GM18511 (cell line): ENCODE measurements around the gene CACNB2.

ENCODE experiments used
- ATAC-seq: cut with Tn5 transposase; IDR thresholded peaks from one replicate; pipeline ENCODE4 v1.9.1; 2021; ENCODE audit warnings: mild to moderate bottlenecking, moderate library complexity; ENCODE audit not compliant: unreplicated experiment

Gene CACNB2

DNA sequence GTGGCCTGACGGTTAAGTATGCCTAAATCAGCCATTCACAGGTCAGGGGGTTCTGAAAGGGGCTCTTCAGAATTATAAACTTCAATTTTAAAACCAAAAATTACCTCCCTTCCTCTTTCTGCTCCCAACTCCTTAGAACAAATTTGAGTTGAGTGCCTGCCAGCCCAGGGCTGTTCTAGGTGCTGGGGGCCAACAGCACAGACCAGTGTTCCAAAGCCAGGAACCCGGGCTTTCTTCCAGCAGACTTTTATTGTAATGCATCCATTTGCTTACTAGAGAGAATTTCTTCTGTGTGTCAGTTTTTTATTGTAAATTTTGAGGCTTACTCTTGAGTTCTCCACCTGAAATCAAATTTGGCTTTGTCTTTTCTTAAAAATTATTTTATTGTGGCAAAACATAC is 238.5 kb downstream of the CACNB2 start:
- no peak for ATAC-seq

DNA sequence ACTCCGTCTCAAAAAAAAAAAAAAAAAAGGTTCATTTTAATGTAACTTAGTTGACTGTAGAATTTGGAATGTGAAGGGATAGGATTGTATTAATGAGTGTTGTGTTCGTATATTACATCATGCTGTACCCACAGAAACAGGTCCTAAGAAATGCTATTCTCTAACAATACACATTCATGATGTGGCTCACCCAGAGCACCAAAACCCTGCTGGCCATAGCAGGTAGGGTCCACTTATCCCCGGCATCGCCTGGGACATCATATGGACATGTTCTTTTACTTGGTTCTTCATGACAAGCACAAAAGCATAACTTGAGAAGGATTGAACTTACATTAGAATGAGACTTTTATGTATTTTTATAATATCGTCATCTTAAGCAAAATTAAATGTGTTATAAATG is 241.5 kb downstream of the CACNB2 start:
- ATAC-seq: no peak

DNA sequence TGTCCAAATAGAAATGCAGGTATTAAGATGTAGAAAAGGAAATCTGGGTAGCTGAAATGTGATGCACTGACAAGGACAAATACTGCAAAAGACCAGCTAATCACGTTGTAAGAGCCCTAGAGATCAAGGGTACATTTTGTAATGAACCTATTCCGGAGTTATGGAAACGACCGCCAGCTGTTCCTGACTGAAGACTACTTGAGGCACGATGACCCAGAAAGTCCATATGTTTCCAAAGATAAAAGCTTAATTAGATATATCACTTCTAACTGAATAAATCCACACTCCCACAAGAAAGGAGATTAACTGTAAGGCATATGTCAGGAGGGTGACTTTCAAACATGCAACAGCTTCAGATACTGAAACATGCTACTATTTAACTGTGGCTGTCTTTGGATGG is 257.7 kb downstream of the CACNB2 start:
- ATAC-seq: no peak

DNA sequence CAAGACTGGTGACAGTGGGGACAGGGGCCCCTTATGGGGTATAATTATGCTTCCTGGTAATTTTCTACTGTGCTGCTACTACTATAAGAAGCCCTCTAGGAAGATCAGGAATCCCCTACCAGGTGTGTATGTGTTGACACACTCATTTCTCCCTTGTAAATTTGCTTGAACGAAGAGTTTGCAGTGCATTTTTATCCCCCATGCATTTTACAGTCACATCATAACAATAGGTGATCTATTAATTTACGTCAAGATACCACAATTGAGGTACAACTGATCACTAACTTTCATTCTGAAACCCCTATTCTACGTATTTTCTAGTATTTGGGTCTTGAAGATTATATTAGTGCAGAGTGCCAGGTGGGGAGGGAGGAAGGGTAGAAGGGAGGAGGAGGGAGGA is 258.9 kb downstream of the CACNB2 start:
- peak; percentile 67 for ATAC-seq

DNA sequence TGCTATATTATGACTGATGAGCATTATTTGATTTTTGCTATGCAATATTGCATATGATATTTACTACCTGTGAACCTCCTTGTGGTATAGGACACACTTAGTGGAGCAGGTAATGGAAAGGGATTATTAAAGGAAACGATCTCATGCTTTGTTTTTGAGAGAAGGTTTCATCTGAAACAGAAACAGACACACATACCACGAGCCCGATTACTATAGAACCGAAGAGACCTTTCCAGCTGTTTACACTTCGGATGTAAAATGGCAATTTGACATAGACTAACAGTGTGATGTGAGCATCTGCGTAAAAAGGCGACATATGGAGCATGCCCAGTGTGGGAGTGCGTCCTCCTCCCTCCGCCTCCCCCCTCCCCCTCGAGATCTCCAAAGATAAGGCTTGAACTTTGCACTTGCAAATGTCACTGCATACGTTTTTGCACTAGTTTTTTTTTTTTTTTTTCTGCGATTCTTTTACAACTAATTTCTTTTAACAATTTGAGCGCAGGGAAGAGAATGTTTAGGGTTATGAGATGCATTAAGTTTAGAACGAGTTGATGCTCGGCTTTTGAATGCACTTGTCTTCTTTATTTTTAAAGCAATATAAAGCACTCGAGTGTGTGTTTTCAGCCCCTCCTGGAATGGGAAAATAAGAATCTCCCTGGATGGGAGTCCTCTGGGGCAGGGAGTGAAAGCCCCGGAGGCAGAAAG is 260.1 kb downstream of the CACNB2 start:
- ATAC-seq: peak; percentile 63

DNA sequence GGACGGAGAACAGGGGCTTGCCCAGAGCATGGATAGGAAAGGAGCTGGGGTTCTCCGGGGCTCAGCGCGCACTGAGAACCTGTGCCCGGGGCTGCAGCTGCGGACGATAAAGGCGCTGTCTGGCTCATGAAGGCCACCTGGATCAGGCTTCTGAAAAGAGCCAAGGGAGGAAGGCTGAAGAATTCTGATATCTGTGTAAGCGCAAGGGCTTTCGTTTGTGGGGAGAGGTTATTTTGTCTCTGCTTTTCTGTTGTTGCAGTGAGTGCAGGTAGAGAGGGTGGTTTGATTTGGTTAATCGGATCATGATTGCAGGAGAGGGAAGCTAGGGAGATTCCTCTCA is 260.7 kb downstream of the CACNB2 start:
- no peak for ATAC-seq

DNA sequence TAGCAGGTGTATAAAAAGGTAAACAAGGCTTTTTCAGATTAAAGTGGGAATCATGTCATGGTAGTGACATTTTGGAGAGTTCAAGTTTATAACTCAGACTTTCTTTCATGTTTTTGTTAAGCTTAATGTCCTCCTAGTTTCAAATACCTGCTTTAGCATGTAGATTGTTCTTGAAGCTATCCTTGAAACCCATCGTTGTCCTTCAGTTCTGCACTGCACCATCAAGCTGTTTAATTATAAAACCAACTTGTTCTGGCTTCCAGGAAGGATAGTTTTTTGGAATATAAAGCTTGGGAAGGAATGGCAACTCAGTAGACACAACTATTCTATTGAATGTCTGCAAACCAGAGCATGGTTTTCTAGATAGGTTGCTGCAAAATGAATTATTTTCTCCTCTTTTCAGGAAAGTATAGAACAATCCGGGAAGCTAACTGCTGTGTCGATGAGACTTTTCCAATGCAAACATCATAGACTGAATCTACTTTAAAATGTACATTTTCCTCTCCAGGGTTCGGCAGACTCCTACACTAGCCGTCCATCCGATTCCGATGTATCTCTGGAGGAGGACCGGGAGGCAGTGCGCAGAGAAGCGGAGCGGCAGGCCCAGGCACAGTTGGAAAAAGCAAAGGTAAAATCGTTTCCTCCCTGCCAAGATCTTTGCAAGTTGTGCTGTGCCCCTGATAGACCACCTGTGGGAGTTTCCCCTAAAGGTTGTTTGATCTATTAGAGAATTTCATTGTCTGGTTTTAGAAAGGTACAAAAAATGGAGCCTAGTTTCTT is 261.4 kb downstream of the CACNB2 start:
- no peak for ATAC-seq

DNA sequence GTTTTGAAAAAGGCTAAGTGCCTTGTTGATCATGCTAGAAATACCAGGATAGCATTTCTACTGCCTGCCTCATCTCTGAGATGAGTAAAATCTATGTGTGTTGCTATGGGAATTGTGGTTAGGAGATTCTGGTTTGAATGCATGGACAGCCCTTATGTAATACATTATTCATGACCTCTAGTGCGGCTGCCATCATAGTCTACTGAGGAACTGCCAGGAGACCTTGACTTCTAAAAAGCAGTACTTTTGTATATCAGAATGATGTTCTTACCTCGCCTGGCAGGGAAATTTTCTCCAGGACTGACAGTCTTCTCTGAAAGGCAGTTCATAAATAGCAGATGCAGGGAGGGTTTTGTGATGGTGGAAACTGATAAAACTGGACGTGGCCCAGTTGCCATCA is 262.6 kb downstream of the CACNB2 start:
- ATAC-seq: no peak

DNA sequence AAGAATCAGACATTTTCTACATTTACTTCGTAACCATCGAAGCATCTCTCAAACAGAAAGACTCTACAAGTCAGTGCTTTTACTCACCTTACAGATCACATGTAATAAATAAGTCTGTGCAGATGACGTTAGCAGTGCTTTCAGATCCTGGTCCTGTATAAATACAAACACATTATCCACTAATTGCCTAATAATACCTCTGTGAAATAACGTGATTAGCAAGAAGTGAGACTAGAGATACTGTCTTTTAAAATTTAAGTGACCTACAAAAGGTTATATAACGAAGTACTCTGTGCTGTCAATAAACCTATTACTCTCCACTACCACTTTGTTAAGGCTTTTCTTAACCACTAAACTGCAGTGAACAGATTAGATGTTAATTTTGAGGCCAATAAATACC is 264.3 kb downstream of the CACNB2 start:
- no peak for ATAC-seq

DNA sequence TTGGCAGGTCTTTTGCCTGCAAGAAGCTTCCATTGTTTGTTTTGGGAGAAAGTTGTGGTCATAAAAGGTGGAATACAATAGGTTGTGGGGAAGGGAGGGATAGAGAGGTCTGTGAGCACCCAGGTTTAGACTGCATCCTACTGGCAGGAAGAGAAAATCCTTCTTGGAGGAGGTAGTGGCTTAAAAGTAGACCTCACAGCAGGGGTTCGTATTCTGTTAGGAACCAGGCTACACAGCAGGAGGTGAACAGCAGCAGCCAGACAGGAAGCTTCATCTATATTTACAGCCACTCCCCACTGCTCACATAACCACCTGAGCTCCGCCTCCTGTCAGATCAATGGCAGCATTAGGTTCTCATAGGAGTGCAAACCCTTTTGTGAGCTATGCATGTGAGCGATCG is 265.9 kb downstream of the CACNB2 start:
- ATAC-seq: no peak

DNA sequence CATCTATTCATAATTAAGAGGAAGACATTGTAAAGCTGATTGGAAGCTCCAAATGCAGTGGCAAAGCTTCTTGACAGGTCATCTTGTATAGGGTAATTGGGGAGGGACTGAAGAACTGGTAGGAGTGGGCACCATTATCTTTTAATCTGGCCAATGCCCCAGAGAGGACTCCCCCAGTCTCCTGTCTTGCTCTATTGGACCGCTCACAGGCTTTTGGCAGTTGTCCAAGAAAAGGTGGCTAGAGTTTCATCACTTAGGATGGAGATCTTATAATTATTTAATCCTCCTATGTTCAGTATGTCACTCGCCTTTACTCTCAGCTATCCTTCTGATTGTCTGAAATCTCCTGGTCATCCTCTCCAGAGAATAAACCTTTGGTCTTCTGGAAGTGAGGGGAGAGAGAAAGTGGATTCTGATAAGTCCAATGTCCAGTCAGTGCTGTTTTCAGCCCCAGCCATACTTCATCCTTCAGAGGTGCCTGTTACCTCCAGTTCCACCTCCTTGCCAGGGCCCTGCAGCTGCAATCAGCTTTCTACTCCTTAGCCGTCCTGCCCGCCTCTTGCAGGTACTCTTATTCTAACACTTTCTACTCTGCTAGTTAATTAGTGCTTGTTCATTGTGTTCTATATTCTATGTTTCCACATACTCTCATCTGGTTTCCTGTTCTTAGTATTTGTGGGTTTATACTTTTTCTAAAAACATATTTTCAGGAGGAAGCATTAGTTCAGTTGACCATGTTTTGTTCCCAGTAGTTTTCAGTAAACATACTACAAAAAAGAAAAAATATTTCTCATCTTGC is 269.6 kb downstream of the CACNB2 start:
- peak; percentile 70 for ATAC-seq

DNA sequence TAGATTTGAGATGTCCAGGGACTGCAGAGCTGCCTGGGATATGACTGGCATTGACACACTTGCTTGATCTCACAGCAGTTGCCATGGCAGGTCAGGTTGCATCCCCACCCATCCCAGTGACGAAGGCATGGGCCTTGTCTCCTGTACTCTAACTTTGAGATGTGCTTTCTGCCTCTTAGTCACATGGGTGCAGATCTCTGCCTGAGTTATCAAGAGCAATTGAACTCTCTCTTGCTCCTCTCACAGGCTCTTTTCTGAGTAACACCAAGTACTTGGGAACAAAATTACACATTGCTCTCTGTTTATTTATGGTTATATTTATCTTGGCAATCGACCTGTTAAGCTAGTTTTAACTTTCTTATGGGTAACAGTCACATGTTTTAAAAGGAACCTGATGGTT is 273.8 kb downstream of the CACNB2 start:
- ATAC-seq: no peak

DNA sequence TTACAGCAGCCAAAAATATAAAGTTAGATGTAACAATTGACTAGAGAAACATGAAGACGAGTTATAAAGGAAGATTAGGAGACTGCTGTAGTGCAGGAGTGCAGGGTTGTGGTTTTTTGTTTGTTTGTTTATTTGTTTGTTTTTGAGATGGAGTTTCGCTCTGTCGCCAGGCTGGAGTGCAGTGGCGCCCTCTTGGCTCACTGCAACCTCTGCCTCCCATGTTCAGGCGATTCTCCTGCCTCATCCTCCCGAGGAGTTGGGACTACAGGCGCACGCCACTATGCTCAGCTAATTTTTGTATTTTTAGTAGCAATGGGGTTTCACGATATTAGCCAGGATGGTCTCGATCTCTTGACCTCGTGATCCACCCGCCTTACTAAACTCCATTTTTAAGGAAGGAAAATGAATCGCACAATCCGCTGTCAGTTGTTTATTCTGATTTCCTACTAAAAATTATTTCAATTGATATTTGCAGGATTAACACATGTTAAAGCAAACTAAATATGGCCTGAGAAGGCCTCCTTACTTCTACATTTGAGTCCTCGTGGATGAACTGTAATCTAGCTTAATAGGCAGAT is 277.8 kb downstream of the CACNB2 start:
- no peak for ATAC-seq

DNA sequence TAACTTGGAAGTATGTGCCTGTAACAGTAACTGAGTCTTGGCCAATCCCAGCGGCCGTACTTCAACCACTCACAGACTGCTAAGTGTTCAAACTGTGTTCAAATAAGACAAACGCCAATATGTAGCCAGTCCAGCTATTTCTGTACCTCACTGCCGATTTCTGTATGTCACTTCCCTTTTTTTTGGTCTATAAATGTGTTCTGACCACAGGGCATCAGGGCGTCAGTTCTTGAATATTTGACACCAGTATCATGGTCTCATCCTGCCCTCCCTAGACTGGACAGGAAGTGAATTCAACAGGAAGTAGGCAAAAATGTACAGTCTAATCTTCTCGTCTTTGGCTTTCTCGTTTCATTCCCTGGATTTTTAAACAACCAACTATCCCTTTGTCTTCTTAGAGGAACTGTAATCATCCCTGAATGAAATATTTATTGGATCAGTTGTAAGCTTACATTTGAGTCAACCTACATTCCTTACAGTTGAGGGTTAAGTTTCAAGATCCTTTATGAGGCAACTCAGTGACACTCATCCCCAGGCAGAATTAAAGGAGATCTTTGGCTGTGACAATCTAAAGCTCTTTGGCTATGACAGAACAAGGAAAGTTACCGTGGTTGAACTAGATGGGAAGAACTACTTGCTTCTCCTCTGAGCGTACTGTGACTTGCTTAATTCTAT is 278.5 kb downstream of the CACNB2 start:
- ATAC-seq: peak; percentile 77

DNA sequence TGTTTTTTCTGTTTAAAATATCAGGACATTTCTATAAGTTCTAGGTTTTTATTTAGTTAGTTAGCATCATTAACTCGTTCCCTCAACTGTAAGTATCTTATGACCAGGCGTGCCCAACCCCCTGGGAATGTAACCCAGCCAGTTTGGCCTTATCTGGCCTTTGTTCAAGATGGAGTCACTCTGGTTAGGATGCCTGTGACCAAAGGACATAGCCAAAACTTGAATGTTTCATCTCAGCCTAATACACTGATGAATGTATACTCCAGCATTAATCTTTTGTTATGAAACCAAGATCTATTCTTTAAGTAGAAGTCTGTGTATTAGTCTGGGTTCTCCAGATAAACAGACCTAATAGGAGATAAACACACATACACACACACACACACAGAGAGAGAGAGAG is 279.7 kb downstream of the CACNB2 start:
- ATAC-seq: no peak

DNA sequence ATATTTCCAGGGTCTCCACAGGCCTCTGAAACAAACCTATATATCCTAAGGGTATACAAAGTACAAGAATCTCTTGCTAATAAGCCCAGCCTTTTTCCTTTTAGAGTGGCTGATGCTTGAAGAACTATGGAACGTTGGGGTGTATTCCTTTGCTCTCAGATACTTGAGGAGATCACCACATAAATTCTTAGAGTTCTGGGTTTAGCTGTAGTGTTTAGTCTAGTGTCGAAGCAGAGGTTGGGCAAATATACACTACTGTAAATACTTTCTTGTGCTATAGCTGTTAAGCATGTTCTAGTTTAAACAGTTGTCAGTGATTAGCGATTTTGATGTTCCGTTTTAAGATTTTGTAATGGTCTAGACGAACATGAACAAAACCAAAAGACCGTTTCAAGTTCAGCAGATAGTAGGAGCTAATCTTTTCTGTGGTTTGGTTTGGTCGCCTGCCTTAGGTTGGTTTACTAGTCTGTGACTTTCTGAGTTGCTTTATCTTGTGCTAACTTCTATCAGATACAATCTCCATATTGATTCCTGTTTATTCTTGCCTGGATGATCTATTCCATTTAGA is 281.6 kb downstream of the CACNB2 start:
- no peak for ATAC-seq

DNA sequence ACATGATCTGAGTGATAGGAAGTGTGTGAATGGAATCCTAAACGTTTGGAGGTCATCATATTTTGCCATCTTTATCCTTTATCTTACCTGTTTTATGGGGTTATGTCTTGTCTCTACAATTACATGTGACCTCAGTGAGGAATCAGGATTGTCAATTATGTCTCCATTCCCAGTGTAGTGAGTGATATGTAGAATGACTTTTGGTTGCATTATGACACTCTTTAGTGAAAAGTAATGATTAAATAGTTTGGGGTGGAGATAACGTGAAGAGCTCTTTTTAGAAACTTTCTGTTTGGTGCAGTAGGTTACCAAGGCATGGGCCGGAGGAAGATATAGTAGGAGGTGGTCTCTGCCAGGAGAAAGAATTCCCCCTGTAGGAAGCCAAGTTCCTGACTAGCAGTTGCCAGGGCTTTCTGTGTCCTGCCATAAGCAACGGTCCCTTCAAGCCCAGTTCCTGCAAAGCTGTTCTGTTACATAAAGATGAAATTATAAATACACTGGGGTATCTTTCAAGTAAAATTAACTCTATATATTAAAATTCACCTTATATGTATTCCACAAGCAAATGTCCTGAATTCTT is 282.9 kb downstream of the CACNB2 start:
- ATAC-seq: no peak

DNA sequence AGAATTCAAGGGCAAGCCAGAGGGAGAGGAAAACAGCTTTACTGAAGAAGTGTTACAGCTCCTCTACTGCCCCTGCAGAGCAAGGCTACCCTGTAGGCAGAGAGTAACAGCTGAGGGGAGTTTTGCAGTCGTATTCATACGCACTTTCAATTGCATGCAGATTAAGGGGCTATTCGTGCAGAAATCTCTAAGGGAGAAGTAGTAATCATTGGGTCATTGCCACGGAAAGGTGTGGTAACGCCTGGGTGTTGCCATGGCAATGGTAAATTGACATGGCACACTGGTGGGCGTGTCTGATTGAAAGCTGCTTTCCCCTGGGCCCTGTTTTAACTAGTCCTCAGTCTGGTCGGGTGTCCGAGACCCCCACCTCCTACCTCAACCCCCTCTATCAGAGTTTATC is 284.0 kb downstream of the CACNB2 start:
- no peak for ATAC-seq

DNA sequence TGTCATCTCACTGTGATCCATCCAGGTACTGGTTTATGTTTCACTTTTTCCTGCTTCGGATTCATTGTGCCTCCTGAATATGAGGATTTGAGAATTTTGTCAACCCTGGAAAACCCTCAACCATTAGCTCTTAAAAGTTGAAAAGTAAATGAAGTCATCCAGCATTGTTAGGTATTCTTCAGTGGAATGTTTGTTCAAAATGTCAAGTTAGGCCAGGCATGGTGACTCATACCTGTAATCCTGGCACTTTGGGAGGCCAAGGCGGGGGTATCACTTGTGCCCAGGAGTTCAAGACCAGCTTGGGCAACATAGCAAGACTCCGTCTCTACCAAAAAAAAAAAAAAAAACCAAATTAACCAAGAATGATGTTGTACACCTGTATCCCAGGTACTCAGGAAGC is 289.1 kb downstream of the CACNB2 start:
- ATAC-seq: no peak

DNA sequence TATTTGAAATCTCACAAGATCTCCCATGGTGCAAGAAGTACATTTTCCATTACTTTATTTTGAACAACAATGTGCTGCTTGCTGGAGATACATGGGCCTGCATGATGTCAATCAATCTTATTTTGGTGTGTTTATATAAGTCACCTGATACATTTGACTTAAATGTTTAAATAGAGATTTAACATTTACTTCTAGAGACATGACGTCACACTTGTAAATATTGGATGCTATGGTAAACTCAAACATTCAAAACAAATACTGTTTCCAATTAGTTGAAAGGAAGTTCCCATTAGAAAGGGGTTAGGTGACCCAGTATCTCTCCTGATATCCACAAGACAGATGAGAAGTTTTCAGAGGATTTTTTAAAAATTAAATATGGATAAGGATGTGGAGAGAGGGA is 296.7 kb downstream of the CACNB2 start:
- ATAC-seq: no peak
